Coronary artery (tissue), 2 donors: ENCODE data around the gene NPFFR2.

ENCODE experiments used
- DNase-seq: peaks from one replicate; pipeline ENCODE4 v3.0.0-alpha.2; 2017; ENCODE audit warnings: low spot score
- H3K27ac ChIP-seq, 2 donors: fragments of 200-600 bp; sonication (generic); one replicate each; pipeline ENCODE4 v1.5.1; 2016 to 2019
- H3K4me3 ChIP-seq: fragments of 200-600 bp; sonication (generic); 2 replicates; pipeline ENCODE4 v1.5.1; 2016; ENCODE audit warnings: mild to moderate bottlenecking, moderate library complexity
- CTCF ChIP-seq: fragments of 200-600 bp; sonication (generic); IDR thresholded peaks from one replicate; pipeline ENCODE4 v1.5.1; 2019; ENCODE audit warnings: antibody characterized with exemption

Gene NPFFR2

GRCh38 chr4:72031868-72032608 is at the start of gene NPFFR2:
NPFFR2 (plus strand) TSS chr4:72032000; CDS start chr4:72128592, 96,592 bp downstream.
- Histone ChIP-seq H3K27ac (no peak within 1 kb of the TSS), H3K4me3 (peak within 1 kb of the TSS; percentile 59)
- no peak for TF ChIP-seq CTCF
- no peak for DNase-seq

- DNase-seq, result no peak
These were observed 39.1 kb upstream of the NPFFR2 start for GRCh38 chr4:71992571-71993312.

GRCh38 chr4:71994559-71994958 is 37.2 kb upstream of the NPFFR2 start:
- H3K4me3 ChIP-seq, result no peak overlapping the region
- no peak for DNase-seq
- TF ChIP-seq CTCF, result no peak
- no peak overlapping the region for H3K27ac ChIP-seq

More at GRCh38 chr4:71992571-71993312, 39.1 kb upstream of the NPFFR2 start:
- no peak for TF ChIP-seq CTCF
- H3K4me3 ChIP-seq, result no peak overlapping the region
- no peak overlapping the region for H3K27ac ChIP-seq

- no peak for TF ChIP-seq CTCF
- H3K27ac ChIP-seq, result no peak overlapping the region
- DNase-seq, result no peak
- H3K4me3 ChIP-seq, result no peak overlapping the region
These were observed 36.5 kb upstream of the NPFFR2 start for GRCh38 chr4:71995297-71995696.

GRCh38 chr4:72006586-72006985 is 25.2 kb upstream of the NPFFR2 start:
- Histone ChIP-seq H3K27ac (no peak overlapping the region), H3K4me3 (no peak overlapping the region)
- no peak for TF ChIP-seq CTCF
- no peak for DNase-seq

- no peak for DNase-seq
- Histone ChIP-seq H3K4me3 (no peak overlapping the region), H3K27ac (no peak overlapping the region)
- no peak for TF ChIP-seq CTCF
These were observed 19.9 kb upstream of the NPFFR2 start for GRCh38 chr4:72011906-72012305.
